IMR-90 (cell line): ENCODE data around the gene TINAG. TPM values are rescaled to one million over a fixed set of nuclear protein-coding genes. Genes with fewer than 3 reads are reported as not detected.

ENCODE experiments used
- ATAC-seq: fragments of 200-7000 bp; cut with Tn5 transposase; 2 replicates; pipeline ENCODE4 v1.9.1; 2020; ENCODE audit warnings: low read depth, mild to moderate bottlenecking, moderate library complexity
- BruUV-seq: library from RNA; stranded (reverse); fragments of 400-500 nt; replicated peaks from 2 replicates; lab custom pipeline; 2021; lab: Mats Ljungman, UMichigan
- CTCF ChIA-PET: fragments of 300-600 bp; formaldehyde crosslinking; extraction: SDS; loops from one replicate; lab custom pipeline; 2021; ENCODE audit warnings: antibody characterized with exemption; lab: Yijun Ruan, JAX
- POLR2A ChIA-PET: fragments of 300-600 bp; sonication (Branson Sonifier 250); formaldehyde crosslinking; loops from one replicate; lab custom pipeline; 2022; ENCODE audit warnings: antibody characterized with exemption; ENCODE audit not compliant: unreplicated experiment; lab: Charles Lee
- DNase-seq: peaks from one replicate; pipeline ENCODE4 v3.0.0; 2013
- H2AFZ ChIP-seq: replicated peaks from 2 replicates; pipeline ENCODE3; 2013; ENCODE audit warnings: low read length, mild to moderate bottlenecking; ENCODE audit not compliant: poor library complexity
- H2AK5ac ChIP-seq: 2 replicates; pipeline ENCODE4 v1.6.1; 2013; ENCODE audit warnings: low read depth, low read length, inconsistent platforms
- H2AK9ac ChIP-seq: replicated peaks from 2 replicates; pipeline ENCODE3; 2013; ENCODE audit warnings: mild to moderate bottlenecking, low read depth, low read length, moderate library complexity; ENCODE audit not compliant: poor library complexity
- H2BK120ac ChIP-seq: 2 replicates; pipeline ENCODE4 v1.6.1; 2013; ENCODE audit warnings: low read depth, low read length, inconsistent platforms
- H2BK15ac ChIP-seq: 3 replicates; pipeline ENCODE4 v1.6.1; 2013; ENCODE audit warnings: low read depth, low read length, inconsistent platforms
- H2BK20ac ChIP-seq: 2 replicates; pipeline ENCODE4 v1.6.1; 2013; ENCODE audit warnings: low read depth, mild to moderate bottlenecking, inconsistent platforms, low read length, moderate library complexity
- H2BK5ac ChIP-seq: 2 replicates; pipeline ENCODE4 v1.6.1; 2013; ENCODE audit warnings: mild to moderate bottlenecking, low read depth, low read length, inconsistent platforms; ENCODE audit not compliant: poor library complexity, severe bottlenecking
- H3K14ac ChIP-seq: replicated peaks from 2 replicates; pipeline ENCODE4 v1.6.1; 2013; ENCODE audit warnings: low read depth, low read length, inconsistent platforms
- H3K18ac ChIP-seq: 2 replicates; pipeline ENCODE4 v1.6.1; 2013; ENCODE audit warnings: low read depth, low read length, control low read depth
- H3K23ac ChIP-seq: 2 replicates; pipeline ENCODE4 v1.6.1; 2013; ENCODE audit warnings: low read depth, low read length, inconsistent platforms
- H3K27ac ChIP-seq: 2 replicates; pipeline ENCODE4 v1.5.1; 2013; ENCODE audit warnings: mild to moderate bottlenecking, control low read depth, low read length; ENCODE audit not compliant: insufficient read depth
- H3K27me3 ChIP-seq: 2 replicates; pipeline ENCODE4 v1.6.1; 2013; ENCODE audit warnings: low read length; ENCODE audit not compliant: control insufficient read depth, insufficient read depth
- H3K36me3 ChIP-seq: 2 replicates; pipeline ENCODE4 v1.6.1; 2013; ENCODE audit warnings: low read length, mixed read lengths; ENCODE audit not compliant: control insufficient read depth, insufficient read depth
- H3K4ac ChIP-seq: 2 replicates; pipeline ENCODE4 v1.6.1; 2013; ENCODE audit warnings: low read depth, low read length, inconsistent platforms
- H3K4me1 ChIP-seq: 2 replicates; pipeline ENCODE4 v1.6.1; 2013; ENCODE audit warnings: low read length, mixed read lengths; ENCODE audit not compliant: control insufficient read depth, insufficient read depth
- H3K4me2 ChIP-seq: 2 replicates; pipeline ENCODE4 v1.6.1; 2013; ENCODE audit warnings: low read depth, mild to moderate bottlenecking, control low read depth, low read length, moderate library complexity
- H3K4me3 ChIP-seq: 2 replicates; pipeline ENCODE4 v1.5.1; 2013; ENCODE audit warnings: low read depth, mild to moderate bottlenecking, control low read depth, low read length, moderate library complexity; ENCODE audit not compliant: insufficient read depth
- H3K56ac ChIP-seq: 2 replicates; pipeline ENCODE4 v1.6.1; 2013; ENCODE audit warnings: low read length, inconsistent platforms; ENCODE audit not compliant: insufficient read depth; ENCODE audit errors: extremely low read depth
- H3K79me1 ChIP-seq, 2 experiments: 2 replicates each; pipeline ENCODE4 v1.6.1; 2013; ENCODE audit warnings: low read length in 2 of 2, inconsistent platforms in 1 of 2, low read depth in 1 of 2
- H3K9ac ChIP-seq: 2 replicates; pipeline ENCODE4 v1.6.1; 2013; ENCODE audit warnings: low read depth, low read length, control low read depth
- H3K9me1 ChIP-seq: 2 replicates; pipeline ENCODE4 v1.6.1; 2013; ENCODE audit warnings: low read length, inconsistent platforms; ENCODE audit not compliant: insufficient read depth
- H3K9me3 ChIP-seq: 2 replicates; pipeline ENCODE4 v1.6.1; 2013; ENCODE audit warnings: low read length; ENCODE audit not compliant: control insufficient read depth, insufficient read depth
- H4K20me1 ChIP-seq: 2 replicates; pipeline ENCODE4 v1.6.1; 2013; ENCODE audit warnings: low read length, inconsistent platforms; ENCODE audit not compliant: insufficient read depth
- H4K5ac ChIP-seq: 2 replicates; pipeline ENCODE4 v1.6.1; 2013; ENCODE audit warnings: mild to moderate bottlenecking, low read depth, low read length, control low read depth
- H4K8ac ChIP-seq, 2 experiments: 2 replicates each; pipeline ENCODE4 v1.6.1; 2013; ENCODE audit warnings: low read depth in 2 of 2, low read length in 2 of 2, control low read depth in 1 of 2, inconsistent platforms in 1 of 2
- H4K91ac ChIP-seq: 2 replicates; pipeline ENCODE4 v1.6.1; 2013; ENCODE audit warnings: low read depth, low read length, inconsistent platforms; ENCODE audit not compliant: insufficient read depth
- BHLHE40 ChIP-seq: fragments of 150-350 bp; IDR thresholded peaks from 2 replicates; pipeline ENCODE4 v1.6.1; 2016; ENCODE audit warnings: mild to moderate bottlenecking, low read depth, low read length
- WGBS, 2 experiments: methylation state at CpG; one replicate each; pipeline versions ENCODE4 v1.1.5 to v1.1.7; 2013; ENCODE audit warnings: missing lambda C conversion rate in 2 of 2; ENCODE audit not compliant: insufficient read length in 1 of 2; ENCODE audit errors: extremely low coverage in 2 of 2; 5-methylcytosine and 5-hydroxymethylcytosine counted together
- dilution Hi-C: fragments of 300-500 bp; cut with HindIII; formaldehyde crosslinking; loops from one replicate; pipeline ENCODE4 v1.14.3; 2018; ENCODE audit warnings: low sequenced_read_pairs; ENCODE audit not compliant: unreplicated experiment
- in situ Hi-C: fragments of 300-500 bp; cut with MboI; formaldehyde crosslinking; loops from 3 replicates; pipeline ENCODE4 v1.14.3; 2019; ENCODE audit warnings: low sequenced_read_pairs, inconsistent platforms, mixed read lengths
- intact Hi-C: fragments of 100-400 bp; cut with micrococcal nuclease; formaldehyde crosslinking; loops from 2 replicates; pipeline ENCODE4 v1.10.0; 2022
- polyA plus RNA-seq, 3 experiments: library from polyadenylated mRNA; depleted of rRNA; stranded (reverse); fragments of >200 nt; gene quantifications; 2 replicates each; pipeline ENCODE4 v1.2.3, GENCODE V29; 2012; ENCODE audit warnings: low replicate concordance in 1 of 3
- total RNA-seq: library from RNA; depleted of rRNA; stranded (reverse); fragments of >200 nt; gene quantifications from 2 replicates; pipeline ENCODE4 v1.2.3, GENCODE V29; 2012

The TINAG gene
- total and polyA plus RNA-seq, 2 of the 4 experiments (the other 2 are of a cell fraction): not detected

DNA sequence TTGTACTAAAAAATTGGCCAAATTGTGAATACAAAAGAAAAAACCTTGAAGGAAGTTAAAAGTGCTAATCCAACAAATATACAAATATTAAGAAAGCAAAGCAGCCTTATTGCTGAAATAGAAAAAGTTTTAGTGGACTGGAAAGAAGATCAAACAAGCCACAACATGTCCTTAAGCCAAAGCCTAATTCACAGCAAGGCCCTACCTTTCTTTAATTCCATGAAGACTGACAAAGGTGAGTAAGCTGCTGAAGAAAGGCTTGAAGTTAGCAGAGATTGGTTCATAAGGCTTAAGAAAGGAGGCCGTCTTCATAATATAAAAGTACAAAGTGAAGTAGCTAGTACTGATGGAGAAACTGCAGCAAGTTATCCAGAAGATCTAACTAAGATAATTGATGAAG, 53.5 kb downstream of the TINAG start:
- H3K36me3 ChIP-seq: no peaks in the 10 kb centered on the region
- H2BK20ac ChIP-seq: no peak overlapping the region
- no peak overlapping the region for H4K8ac ChIP-seq
- no peak overlapping the region for H4K5ac ChIP-seq
- H2BK120ac ChIP-seq: no peak overlapping the region
- ATAC-seq (no peak), DNase-seq (no peak)
- no peak overlapping the region for H3K9ac ChIP-seq
- no peak overlapping the region for H3K18ac ChIP-seq
- intact Hi-C loops (loop anchor here (5.0 kb wide), 1 partner anchor 1114 kb away; no protein-coding TSS in a partner anchor), in situ Hi-C loops (no loop called here), dilution Hi-C loops (no loop called here)
- no TSS peak for BruUV-seq
- TF ChIP-seq BHLHE40: no peak
- H4K20me1 ChIP-seq: no peaks in the 10 kb centered on the region
- no peaks in the 10 kb centered on the region for H3K9me1 ChIP-seq
- no peaks in the 10 kb centered on the region for H3K9me3 ChIP-seq
- H2AK5ac ChIP-seq: no peak overlapping the region
- no peak overlapping the region for H3K4me2 ChIP-seq
- WGBS, 2 experiments: no CpG with 5 or more reads among the region's 1 CpG
- CTCF ChIA-PET: no interaction called here
- no peak overlapping the region for H3K4ac ChIP-seq
- H2BK15ac ChIP-seq: no peak overlapping the region
- no peak overlapping the region for H2BK5ac ChIP-seq
- H2AK9ac ChIP-seq: no peak overlapping the region
- H3K4me3 ChIP-seq: no peak overlapping the region
- H4K91ac ChIP-seq: no peak overlapping the region
- POLR2A ChIA-PET: no interaction called here
- H3K14ac ChIP-seq: no peak overlapping the region
- H3K56ac ChIP-seq: no peak overlapping the region
- no peaks in the 10 kb centered on the region for H3K4me1 ChIP-seq
- no peaks in the 10 kb centered on the region for H3K79me1 ChIP-seq
- no peak overlapping the region for H2AFZ ChIP-seq
- no peak overlapping the region for H3K23ac ChIP-seq
- no peaks in the 10 kb centered on the region for H3K27me3 ChIP-seq
- no peak overlapping the region for H3K27ac ChIP-seq
